Measurements from ENCODE around the gene NAV3.

The NAV3 gene

GRCh38 chr12:77847680-77848431 is 17.2 kb downstream of the NAV3 start:
- no peak for DNase-seq

- DNase-seq = no peak
Observed at GRCh38 chr12:77850129-77850528, 19.4 kb downstream of the NAV3 start.

GRCh38 chr12:77850698-77851097 is 20.0 kb downstream of the NAV3 start:
- DNase-seq = no peak

- no peak for DNase-seq
Observed at GRCh38 chr12:77855548-77855947, 24.9 kb downstream of the NAV3 start.

- no peak for DNase-seq
Observed at GRCh38 chr12:77861317-77861716, 30.6 kb downstream of the NAV3 start.

GRCh38 chr12:77865178-77865577 is 34.5 kb downstream of the NAV3 start:
- no peak for DNase-seq

GRCh38 chr12:77878901-77879300 is 48.2 kb downstream of the NAV3 start:
- DNase-seq = no peak

GRCh38 chr12:77882709-77883108 is 52.0 kb downstream of the NAV3 start:
- DNase-seq = no peak

- DNase-seq = no peak
Observed at GRCh38 chr12:77888611-77889010, 57.9 kb downstream of the NAV3 start.

GRCh38 chr12:77891518-77892147 is 60.9 kb downstream of the NAV3 start:
- no peak for DNase-seq

- DNase-seq = no peak
Observed at GRCh38 chr12:77893918-77894317, 63.2 kb downstream of the NAV3 start.

- no peak for DNase-seq
Observed at GRCh38 chr12:77894556-77894955, 63.9 kb downstream of the NAV3 start.

- no peak for DNase-seq
Observed at GRCh38 chr12:77895699-77896098, 65.0 kb downstream of the NAV3 start.

GRCh38 chr12:77907936-77908335 is 77.2 kb downstream of the NAV3 start:
- no peak for DNase-seq

GRCh38 chr12:77914081-77914488 is 83.4 kb downstream of the NAV3 start:
- no peak for DNase-seq

- no peak for DNase-seq
Observed at GRCh38 chr12:77915071-77915600, 84.4 kb downstream of the NAV3 start.

- no peak for DNase-seq
Observed at GRCh38 chr12:77916276-77916675, 85.6 kb downstream of the NAV3 start.

- DNase-seq = no peak
Observed at GRCh38 chr12:77918046-77918445, 87.4 kb downstream of the NAV3 start.

GRCh38 chr12:77919450-77919849 is 88.8 kb downstream of the NAV3 start:
- no peak for DNase-seq

GRCh38 chr12:77923882-77924281 is 93.2 kb downstream of the NAV3 start:
- DNase-seq = no peak

- no peak for DNase-seq
Observed at GRCh38 chr12:77924703-77925102, 94.0 kb downstream of the NAV3 start.

GRCh38 chr12:77925536-77926108 is 94.9 kb downstream of the NAV3 start:
- DNase-seq = no peak

GRCh38 chr12:77928078-77928477 is 97.4 kb downstream of the NAV3 start:
- no peak for DNase-seq

- no peak for DNase-seq
Observed at GRCh38 chr12:77932216-77932615, 101.5 kb downstream of the NAV3 start.
